HepG2 (cell line): ENCODE data around the gene DAPK3. TPM values are rescaled to one million over a fixed set of nuclear protein-coding genes. Genes with fewer than 3 reads are reported as not detected.
A peak's percentile ranks its signal among the peaks of the same experiment; 100 is the strongest.

Experiments
- ATF5 ChIP-seq: sonication (generic); formaldehyde crosslinking; IDR thresholded peaks from 2 replicates; pipeline ENCODE4 v1.4.0; 2020; ENCODE audit warnings: mild to moderate bottlenecking, low read depth, missing genetic modification reagents
- CHCHD3 ChIP-seq: sonication (generic); formaldehyde crosslinking; IDR thresholded peaks from 2 replicates; pipeline ENCODE4 v1.8.0; 2022; ENCODE audit warnings: mild to moderate bottlenecking, missing genetic modification reagents, moderate library complexity
- CSRNP1 ChIP-seq: sonication (generic); formaldehyde crosslinking; IDR thresholded peaks from 2 replicates; pipeline ENCODE4 v1.8.1; 2023; ENCODE audit warnings: mild to moderate bottlenecking, missing genetic modification reagents
- ETV6 ChIP-seq: sonication (generic); formaldehyde crosslinking; conservative IDR thresholded peaks from 2 replicates; pipeline ENCODE4 v1.4.0; 2020; ENCODE audit warnings: missing genetic modification reagents
- FOXM1 ChIP-seq: sonication (generic); formaldehyde crosslinking; IDR thresholded peaks from 2 replicates; pipeline ENCODE4 v1.5.0; 2020; ENCODE audit warnings: missing genetic modification reagents
- IRF2 ChIP-seq: IDR thresholded peaks from 2 replicates; pipeline ENCODE4 v1.6.1; 2018; ENCODE audit warnings: missing genetic modification reagents, missing compliant biosample characterization
- JDP2 ChIP-seq: sonication (generic); formaldehyde crosslinking; IDR thresholded peaks from 2 replicates; pipeline ENCODE4 v1.8.1; 2022; ENCODE audit warnings: missing genetic modification reagents, borderline replicate concordance
- NFE2L1 ChIP-seq: sonication (generic); formaldehyde crosslinking; IDR thresholded peaks from 2 replicates; pipeline ENCODE4 v1.4.0; 2020; ENCODE audit warnings: missing genetic modification reagents, mild to moderate bottlenecking, borderline replicate concordance
- NR3C1 ChIP-seq: sonication (generic); formaldehyde crosslinking; IDR thresholded peaks from 2 replicates; pipeline ENCODE4 v1.4.0; 2020; ENCODE audit warnings: missing genetic modification reagents
- RBAK ChIP-seq: sonication (generic); formaldehyde crosslinking; IDR thresholded peaks from 2 replicates; pipeline ENCODE4 v1.5.1; 2020; ENCODE audit warnings: mild to moderate bottlenecking, missing genetic modification reagents
- SAP130 ChIP-seq: IDR thresholded peaks from 2 replicates; pipeline ENCODE4 v1.6.1; 2016; ENCODE audit warnings: low read depth
- SNAPC5 ChIP-seq: sonication (generic); formaldehyde crosslinking; IDR thresholded peaks from 2 replicates; pipeline ENCODE4 v1.8.1; 2023; ENCODE audit warnings: mild to moderate bottlenecking, missing genetic modification reagents, borderline replicate concordance
- STAG1 ChIP-seq: sonication (generic); formaldehyde crosslinking; IDR thresholded peaks from 2 replicates; pipeline ENCODE4 v1.4.0; 2020; ENCODE audit warnings: missing genetic modification reagents
- U2AF2 ChIP-seq: fragments of 200-400 bp; formaldehyde crosslinking; IDR thresholded peaks from 2 replicates; pipeline ENCODE4 v1.6.1; 2017; ENCODE audit warnings: low read depth, mild to moderate bottlenecking, low read length
- UBTF ChIP-seq: sonication (generic); formaldehyde crosslinking; IDR thresholded peaks from 2 replicates; pipeline ENCODE4 v1.4.0; 2020; ENCODE audit warnings: mild to moderate bottlenecking, missing genetic modification reagents
- ZBTB1 ChIP-seq: sonication (generic); formaldehyde crosslinking; IDR thresholded peaks from 2 replicates; pipeline ENCODE4 v1.4.0; 2020; ENCODE audit warnings: missing genetic modification reagents, borderline replicate concordance
- ZC3H4 ChIP-seq: sonication (generic); formaldehyde crosslinking; IDR thresholded peaks from 2 replicates; pipeline ENCODE4 v1.4.0; 2020; ENCODE audit warnings: missing genetic modification reagents, borderline replicate concordance
- ZIK1 ChIP-seq: sonication (generic); formaldehyde crosslinking; IDR thresholded peaks from 2 replicates; pipeline ENCODE4 v1.5.0; 2020; ENCODE audit warnings: mild to moderate bottlenecking, low read depth, missing genetic modification reagents, borderline replicate concordance
- ZNF207 ChIP-seq: fragments of 450-650 bp; IDR thresholded peaks from 2 replicates; pipeline ENCODE4 v1.6.1; 2016; ENCODE audit warnings: antibody characterized with exemption, borderline replicate concordance
- ZNF414 ChIP-seq: sonication (generic); formaldehyde crosslinking; IDR thresholded peaks from 2 replicates; pipeline ENCODE4 v1.5.0; 2020; ENCODE audit warnings: missing genetic modification reagents
- ZNF513 ChIP-seq: sonication (generic); formaldehyde crosslinking; conservative IDR thresholded peaks from 2 replicates; pipeline ENCODE4 v1.5.0; 2020; ENCODE audit warnings: missing genetic modification reagents
- ZNF674 ChIP-seq: sonication (generic); formaldehyde crosslinking; IDR thresholded peaks from 2 replicates; pipeline ENCODE4 v1.5.0; 2020; ENCODE audit warnings: low read depth, mild to moderate bottlenecking, missing genetic modification reagents
- ZSCAN30 ChIP-seq: sonication (generic); formaldehyde crosslinking; IDR thresholded peaks from 2 replicates; pipeline ENCODE4 v1.5.0; 2020; ENCODE audit warnings: mild to moderate bottlenecking, missing genetic modification reagents
- polyA plus RNA-seq, 8 experiments: library from polyadenylated mRNA; depleted of rRNA in 3 of 8; stranded (reverse) in 7 of 8; unstranded in 1 of 8; fragments of >200 nt; fragmentation: Illumina TruSeq in 4 of 8; extraction: Trizol in 4 of 8; gene quantifications; 2 replicates each; pipeline versions ENCODE4 v1.2.1 to v1.2.3, GENCODE V29; 2011 to 2016; ENCODE audit warnings: low read depth in 4 of 8, missing spikeins in 1 of 8, mixed read lengths in 1 of 8; ENCODE audit not compliant: insufficient read depth in 1 of 8
- total RNA-seq, 5 experiments: library from RNA; depleted of rRNA; stranded (reverse); fragments of >200 nt; fragmentation: Illumina TruSeq; extraction: Trizol; gene quantifications; 2 replicates each; pipeline ENCODE4 v1.2.3, GENCODE V29; 2016; ENCODE audit warnings: low read depth in 1 of 5

DAPK3 gene
- total and polyA plus RNA-seq, 2 of the 13 experiments (the other 11 are each of a cell fraction or from before 2014, with no cell fraction given): 30.5 to 37.3 TPM

GRCh38 chr19:3969435-3970312, 1.2 kb downstream of the DAPK3 start (continued):
- TF ChIP-seq UBTF (peak; percentile 20; the same call in 1 of the 2 replicates), ZSCAN30 (no peak), CSRNP1 (0 out of 2 replicates have a peak, but pooled peaks have one; percentile 35), SAP130 (CRISPR knock-in tag) (peak; percentile 30; the same call in 1 of the 2 replicates), ZNF207 (no peak), ZNF674 (CRISPR knock-in tag) (no peak), JDP2 (CRISPR knock-in tag) (no peak), CHCHD3 (CRISPR knock-in tag) (no peak), ZIK1 (CRISPR knock-in tag) (no peak), U2AF2 (no peak), NR3C1 (no peak), ZNF414 (CRISPR knock-in tag) (no peak), NFE2L1 (CRISPR knock-in tag) (no peak), ZNF513 (CRISPR knock-in tag) (no peak), ETV6 (no peak), ATF5 (no peak), RBAK (no peak), IRF2 (CRISPR knock-in tag) (no peak), STAG1 (CRISPR knock-in tag) (no peak; the same call in 1 of the 2 replicates), ZBTB1 (CRISPR knock-in tag) (no peak), SNAPC5 (CRISPR knock-in tag) (0 out of 2 replicates have a peak, but pooled peaks have one; percentile 22), FOXM1 (CRISPR knock-in tag) (no peak), ZC3H4 (no peak)
